Fibroblast of pulmonary artery (primary cell): ENCODE measurements around the gene SEC22C.

Source experiments
- DNase-seq: peaks from one replicate; pipeline ENCODE4 v3.0.0-alpha.2; 2010; ENCODE audit warnings: low read depth
- H3K4me3 ChIP-seq: replicated peaks from 2 replicates; pipeline ENCODE4 v1.5.1; 2011; ENCODE audit warnings: low read depth, mild to moderate bottlenecking, control low read depth, low read length, moderate library complexity
- CTCF ChIP-seq: IDR thresholded peaks from 2 replicates; pipeline ENCODE4 v1.5.1; 2011; ENCODE audit warnings: mild to moderate bottlenecking, control low read depth, low read length, inconsistent platforms; ENCODE audit errors: missing control alignments

Gene SEC22C

GRCh38 chr3:42537350-42537749, 44.4 kb downstream of the SEC22C start:
- peak; percentile 17 for DNase-seq
- no peak overlapping the region for H3K4me3 ChIP-seq
- TF ChIP-seq CTCF, result peak; percentile 1

GRCh38 chr3:42535981-42536784, 45.6 kb downstream of the SEC22C start:
- TF ChIP-seq CTCF, result peak; percentile 63
- H3K4me3 ChIP-seq, result no peak overlapping the region
- DNase-seq, result peak; percentile 52

- no peak for DNase-seq
- H3K4me3 ChIP-seq, result no peak overlapping the region
These were observed 48.4 kb downstream of the SEC22C start for GRCh38 chr3:42533161-42533897.

GRCh38 chr3:42532229-42532628, 49.5 kb downstream of the SEC22C start:
- no peak for TF ChIP-seq CTCF

More at GRCh38 chr3:42533161-42533897, 48.4 kb downstream of the SEC22C start:
- no peak for TF ChIP-seq CTCF

GRCh38 chr3:42531470-42531869, 50.3 kb downstream of the SEC22C start:
- no peak overlapping the region for H3K4me3 ChIP-seq
- no peak for DNase-seq
- TF ChIP-seq CTCF, result no peak

More at GRCh38 chr3:42532229-42532628, 49.5 kb downstream of the SEC22C start:
- no peak overlapping the region for H3K4me3 ChIP-seq
- DNase-seq, result no peak

- TF ChIP-seq CTCF, result no peak
- DNase-seq, result no peak
- H3K4me3 ChIP-seq, result no peak overlapping the region
These were observed 51.7 kb downstream of the SEC22C start for GRCh38 chr3:42530073-42530472.
